ENCODE results near the gene AQP11.

The AQP11 gene

GRCh38 chr11:77592727-77593126 lies 3.0 kb downstream of the AQP11 start:
- Histone ChIP-seq H3K36me3 (ENCODE audit: control insufficient read depth, insufficient read depth, low read length) (no peaks in the 10 kb centered on the region), H3K27me3 (ENCODE audit: control insufficient read depth, insufficient read depth, low read length, poor library complexity, severe bottlenecking) (peaks cover 18% of the 10 kb centered on the region), H3K4me1 (ENCODE audit: control insufficient read depth, insufficient read depth, low read length) (no peaks in the 10 kb centered on the region), H3K27ac (ENCODE audit: insufficient read depth, low read depth, low read length, poor library complexity, severe bottlenecking) (no peak overlapping the region), H3K9me3 (ENCODE audit: control insufficient read depth, low read length) (no peaks in the 10 kb centered on the region), H3K4me3 (ENCODE audit: insufficient read depth, low read depth, low read length) (no peak overlapping the region)
- 84 to 85% methylated on average over 2 of the region's 2 CpGs for WGBS, 2 experiments

DNA sequence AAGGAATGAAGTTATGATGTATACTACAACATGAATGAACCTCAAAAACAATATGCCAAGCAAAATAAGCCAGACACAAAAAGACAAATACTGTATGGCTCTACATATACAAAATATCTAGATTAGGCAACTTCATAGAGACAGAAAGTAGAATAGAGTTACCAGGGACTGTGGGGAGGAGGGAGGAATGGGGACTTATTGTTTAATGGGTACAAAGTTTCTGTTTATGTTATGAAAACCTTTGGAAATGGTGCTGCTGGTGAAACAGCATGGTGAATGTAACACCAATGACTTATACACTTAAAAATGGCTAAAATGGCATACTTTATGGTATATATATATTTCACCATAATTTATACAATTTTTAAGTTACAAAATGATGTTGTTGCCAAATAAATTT lies 4.1 kb downstream of the AQP11 start:
- Histone ChIP-seq H3K9me3 (ENCODE audit: control insufficient read depth, low read length) (no peaks in the 10 kb centered on the region), H3K4me1 (ENCODE audit: control insufficient read depth, insufficient read depth, low read length) (no peaks in the 10 kb centered on the region), H3K4me3 (ENCODE audit: insufficient read depth, low read depth, low read length) (no peak overlapping the region), H3K27ac (ENCODE audit: insufficient read depth, low read depth, low read length, poor library complexity, severe bottlenecking) (no peak overlapping the region), H3K27me3 (ENCODE audit: control insufficient read depth, insufficient read depth, low read length, poor library complexity, severe bottlenecking) (peaks cover 18% of the 10 kb centered on the region), H3K36me3 (ENCODE audit: control insufficient read depth, insufficient read depth, low read length) (no peaks in the 10 kb centered on the region)

GRCh38 chr11:77596626-77597025 lies 6.9 kb downstream of the AQP11 start:
- H3K27ac ChIP-seq (ENCODE audit: insufficient read depth, low read depth, low read length, poor library complexity, severe bottlenecking): no peak overlapping the region
- no peaks in the 10 kb centered on the region for H3K9me3 ChIP-seq (ENCODE audit: control insufficient read depth, low read length)
- WGBS, 2 experiments: 90 to 98% methylated on average over 1 of the region's 2 CpGs
- H3K4me1 ChIP-seq (ENCODE audit: control insufficient read depth, insufficient read depth, low read length): no peaks in the 10 kb centered on the region
- no peak overlapping the region for H3K4me3 ChIP-seq (ENCODE audit: insufficient read depth, low read depth, low read length)
- no peaks in the 10 kb centered on the region for H3K27me3 ChIP-seq (ENCODE audit: control insufficient read depth, insufficient read depth, low read length, poor library complexity, severe bottlenecking)
- no peaks in the 10 kb centered on the region for H3K36me3 ChIP-seq (ENCODE audit: control insufficient read depth, insufficient read depth, low read length)

DNA sequence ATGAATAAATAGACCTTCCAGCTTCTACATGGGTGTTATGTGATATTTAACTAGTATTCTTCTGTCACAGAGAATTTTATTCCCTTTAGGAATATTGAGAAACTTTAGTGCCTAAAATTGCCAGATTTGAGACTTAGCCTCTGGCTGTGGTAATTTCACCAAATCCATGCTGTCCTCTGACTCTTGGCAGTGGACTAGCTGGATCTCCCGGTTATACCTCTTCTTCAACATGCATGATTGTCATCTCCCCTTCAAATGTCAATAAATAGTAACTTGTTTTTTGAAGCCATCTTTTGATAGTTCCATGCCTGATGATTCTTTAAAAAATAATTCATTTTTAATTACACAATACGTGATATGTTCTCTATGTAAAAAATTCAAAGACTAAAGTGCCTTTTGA lies 8.4 kb downstream of the AQP11 start:
- Histone ChIP-seq H3K27ac (ENCODE audit: insufficient read depth, low read depth, low read length, poor library complexity, severe bottlenecking) (no peak overlapping the region), H3K36me3 (ENCODE audit: control insufficient read depth, insufficient read depth, low read length) (no peaks in the 10 kb centered on the region), H3K9me3 (ENCODE audit: control insufficient read depth, low read length) (no peaks in the 10 kb centered on the region), H3K4me3 (ENCODE audit: insufficient read depth, low read depth, low read length) (no peak overlapping the region), H3K4me1 (ENCODE audit: control insufficient read depth, insufficient read depth, low read length) (no peaks in the 10 kb centered on the region), H3K27me3 (ENCODE audit: control insufficient read depth, insufficient read depth, low read length, poor library complexity, severe bottlenecking) (no peaks in the 10 kb centered on the region)
- 95% methylated on average over 2 of the region's 2 CpGs for WGBS, 2 experiments

DNA sequence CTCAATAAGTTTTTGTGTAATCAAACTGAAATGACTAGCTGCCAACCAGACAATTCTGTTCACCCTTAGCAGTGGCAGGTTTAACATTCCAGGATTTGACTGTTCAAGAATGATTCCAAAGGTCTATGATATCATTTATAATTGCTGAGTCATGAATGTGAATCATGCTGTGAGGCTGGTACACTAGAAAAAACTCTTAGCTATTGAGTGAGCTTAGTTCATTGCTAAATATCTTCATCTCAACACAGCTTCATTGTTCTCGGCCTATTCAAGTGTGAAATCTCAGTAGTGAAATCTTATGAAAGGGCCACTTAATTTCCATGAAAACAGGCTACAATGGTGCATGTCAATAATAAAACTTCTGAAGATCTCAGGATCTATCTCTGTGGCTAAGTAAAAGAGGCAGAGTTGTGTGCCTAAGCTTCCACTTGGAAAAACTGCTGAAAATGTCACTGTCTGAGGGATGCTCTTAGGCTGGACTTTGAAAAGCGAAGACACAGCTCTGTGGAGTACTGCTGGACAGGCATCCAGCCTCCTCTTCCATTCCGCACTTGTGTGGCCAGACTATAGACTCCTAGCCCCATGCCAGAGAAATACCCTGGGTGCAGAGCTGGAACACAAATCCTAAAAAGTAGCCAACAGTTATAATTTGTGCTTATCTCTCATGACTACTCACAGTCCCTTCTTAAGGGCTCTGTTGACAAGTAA lies 12.8 kb downstream of the AQP11 start:
- no peak overlapping the region for H3K4me3 ChIP-seq (ENCODE audit: insufficient read depth, low read depth, low read length)
- H3K27me3 ChIP-seq (ENCODE audit: control insufficient read depth, insufficient read depth, low read length, poor library complexity, severe bottlenecking): no peaks in the 10 kb centered on the region
- H3K27ac ChIP-seq (ENCODE audit: insufficient read depth, low read depth, low read length, poor library complexity, severe bottlenecking): no peak overlapping the region
- H3K36me3 ChIP-seq (ENCODE audit: control insufficient read depth, insufficient read depth, low read length): peaks cover 4% of the 10 kb centered on the region
- H3K9me3 ChIP-seq (ENCODE audit: control insufficient read depth, low read length): no peaks in the 10 kb centered on the region
- no peaks in the 10 kb centered on the region for H3K4me1 ChIP-seq (ENCODE audit: control insufficient read depth, insufficient read depth, low read length)
- 89 to 94% methylated on average over 3 of the region's 3 CpGs for WGBS, 2 experiments

DNA sequence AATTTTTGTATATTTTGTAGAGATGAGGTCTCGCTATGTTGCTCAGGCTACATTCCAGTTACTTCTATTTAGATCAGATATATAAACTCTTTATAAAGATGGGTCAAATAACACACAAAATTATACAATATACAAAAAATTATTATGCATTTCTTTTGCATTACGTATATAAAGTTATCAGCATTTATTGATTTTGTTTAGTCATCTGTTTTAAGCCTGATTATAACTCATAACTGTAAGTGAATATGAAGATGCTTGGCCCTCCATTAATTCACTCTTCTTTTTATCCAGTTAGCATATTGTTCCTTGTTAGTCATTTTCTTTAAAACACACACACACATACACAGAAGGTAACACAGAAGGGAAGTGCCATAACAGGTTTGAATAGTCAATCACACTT lies 14.5 kb downstream of the AQP11 start:
- H3K27me3 ChIP-seq (ENCODE audit: control insufficient read depth, insufficient read depth, low read length, poor library complexity, severe bottlenecking): no peaks in the 10 kb centered on the region
- H3K27ac ChIP-seq (ENCODE audit: insufficient read depth, low read depth, low read length, poor library complexity, severe bottlenecking): no peak overlapping the region
- H3K9me3 ChIP-seq (ENCODE audit: control insufficient read depth, low read length): no peaks in the 10 kb centered on the region
- no peaks in the 10 kb centered on the region for H3K4me1 ChIP-seq (ENCODE audit: control insufficient read depth, insufficient read depth, low read length)
- peaks cover 4% of the 10 kb centered on the region for H3K36me3 ChIP-seq (ENCODE audit: control insufficient read depth, insufficient read depth, low read length)
- no peak overlapping the region for H3K4me3 ChIP-seq (ENCODE audit: insufficient read depth, low read depth, low read length)
- no CpG with 5 or more reads among the region's 2 CpGs for WGBS, 2 experiments

DNA sequence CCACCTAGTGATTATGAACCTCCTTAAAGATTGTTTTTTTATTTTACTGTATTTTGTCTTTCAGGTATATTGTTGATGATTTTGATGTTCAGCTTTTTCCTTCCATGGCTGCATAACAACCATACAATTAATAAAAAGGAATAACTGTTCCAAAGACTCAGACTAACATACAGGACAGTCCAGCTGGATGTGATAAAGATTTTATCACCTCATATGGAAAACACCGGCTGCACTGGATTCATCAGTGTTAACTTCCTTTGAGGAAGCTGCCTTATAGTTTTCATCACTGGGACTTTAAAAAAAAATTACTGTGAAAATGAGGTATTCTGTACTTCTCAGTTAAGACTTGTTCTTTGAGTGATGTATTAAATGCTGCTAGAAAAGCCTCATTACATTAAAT lies 19.5 kb downstream of the AQP11 start:
- no peak overlapping the region for H3K4me3 ChIP-seq (ENCODE audit: insufficient read depth, low read depth, low read length)
- 83 to 94% methylated on average over 1 of the region's 1 CpG for WGBS, 2 experiments
- H3K27ac ChIP-seq (ENCODE audit: insufficient read depth, low read depth, low read length, poor library complexity, severe bottlenecking): no peak overlapping the region
- no peaks in the 10 kb centered on the region for H3K4me1 ChIP-seq (ENCODE audit: control insufficient read depth, insufficient read depth, low read length)
- no peaks in the 10 kb centered on the region for H3K9me3 ChIP-seq (ENCODE audit: control insufficient read depth, low read length)
- H3K36me3 ChIP-seq (ENCODE audit: control insufficient read depth, insufficient read depth, low read length): peaks cover 13% of the 10 kb centered on the region
- no peaks in the 10 kb centered on the region for H3K27me3 ChIP-seq (ENCODE audit: control insufficient read depth, insufficient read depth, low read length, poor library complexity, severe bottlenecking)

DNA sequence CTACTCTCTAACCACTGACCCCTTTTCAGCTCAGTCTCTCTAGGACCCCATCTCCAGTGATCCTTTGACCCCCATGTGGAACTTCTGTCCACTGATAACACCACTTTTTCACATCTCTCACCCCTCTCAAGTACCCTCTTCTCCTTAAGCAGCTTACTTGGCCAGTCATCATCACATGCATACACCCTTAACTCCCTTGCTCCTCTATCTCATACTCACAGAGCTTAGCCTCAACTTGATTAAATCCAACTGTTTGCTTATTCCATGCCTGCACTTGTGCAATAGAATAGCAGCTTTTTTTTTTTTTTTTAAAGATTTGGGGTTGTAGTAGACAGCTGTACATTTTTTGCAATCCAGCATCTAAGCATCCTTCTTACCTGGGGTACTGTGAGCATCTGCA lies 22.2 kb downstream of the AQP11 start:
- H3K4me1 ChIP-seq (ENCODE audit: control insufficient read depth, insufficient read depth, low read length): no peaks in the 10 kb centered on the region
- no peaks in the 10 kb centered on the region for H3K27me3 ChIP-seq (ENCODE audit: control insufficient read depth, insufficient read depth, low read length, poor library complexity, severe bottlenecking)
- H3K9me3 ChIP-seq (ENCODE audit: control insufficient read depth, low read length): no peaks in the 10 kb centered on the region
- peaks cover 17% of the 10 kb centered on the region for H3K36me3 ChIP-seq (ENCODE audit: control insufficient read depth, insufficient read depth, low read length)
- H3K27ac ChIP-seq (ENCODE audit: insufficient read depth, low read depth, low read length, poor library complexity, severe bottlenecking): no peak overlapping the region
- H3K4me3 ChIP-seq (ENCODE audit: insufficient read depth, low read depth, low read length): no peak overlapping the region

DNA sequence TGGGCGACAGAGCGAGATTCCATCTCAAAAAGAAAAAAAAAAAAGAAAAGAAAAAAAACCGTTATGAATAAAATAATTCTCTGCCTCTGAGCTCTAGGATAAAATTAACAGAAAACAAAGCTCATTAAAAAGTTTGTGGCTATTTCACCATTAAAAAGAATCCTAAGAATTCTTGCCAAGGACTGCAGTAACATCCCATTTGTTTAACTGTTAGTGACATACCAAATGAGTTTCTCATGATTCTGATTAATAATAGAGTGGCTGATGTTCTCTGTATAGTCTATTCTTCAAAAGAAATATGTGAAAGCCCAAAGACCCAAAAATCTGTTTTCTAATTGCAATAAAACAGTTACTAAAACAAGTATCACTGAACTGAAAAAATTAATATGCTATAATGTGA lies 28.1 kb downstream of the AQP11 start:
- H3K4me1 ChIP-seq (ENCODE audit: control insufficient read depth, insufficient read depth, low read length): no peaks in the 10 kb centered on the region
- H3K36me3 ChIP-seq (ENCODE audit: control insufficient read depth, insufficient read depth, low read length): peaks cover 34% of the 10 kb centered on the region
- H3K27ac ChIP-seq (ENCODE audit: insufficient read depth, low read depth, low read length, poor library complexity, severe bottlenecking): no peak overlapping the region
- no peaks in the 10 kb centered on the region for H3K9me3 ChIP-seq (ENCODE audit: control insufficient read depth, low read length)
- no peaks in the 10 kb centered on the region for H3K27me3 ChIP-seq (ENCODE audit: control insufficient read depth, insufficient read depth, low read length, poor library complexity, severe bottlenecking)
- no peak overlapping the region for H3K4me3 ChIP-seq (ENCODE audit: insufficient read depth, low read depth, low read length)
- WGBS, 2 experiments: 93 to 100% methylated on average over 1 to 2 of the region's 3 CpGs

- Histone ChIP-seq H3K27ac (ENCODE audit: insufficient read depth, low read depth, low read length, poor library complexity, severe bottlenecking) (no peak overlapping the region), H3K4me3 (ENCODE audit: insufficient read depth, low read depth, low read length) (no peak overlapping the region), H3K27me3 (ENCODE audit: control insufficient read depth, insufficient read depth, low read length, poor library complexity, severe bottlenecking) (no peaks in the 10 kb centered on the region), H3K9me3 (ENCODE audit: control insufficient read depth, low read length) (no peaks in the 10 kb centered on the region), H3K4me1 (ENCODE audit: control insufficient read depth, insufficient read depth, low read length) (no peaks in the 10 kb centered on the region), H3K36me3 (ENCODE audit: control insufficient read depth, insufficient read depth, low read length) (peaks cover 29% of the 10 kb centered on the region)
- WGBS, 2 experiments: 90 to 95% methylated on average over 3 of the region's 3 CpGs
Observed at GRCh38 chr11:77619576-77620198, 29.9 kb downstream of the AQP11 start.

Measured in ectodermal cell (in vitro differentiated cells).